Activated T-helper 17 cell treated with anti-CD3 and anti-CD28 coated beads, Interleukin-2, amount 50 U/mL, for 72 hours (primary cell): ENCODE results near the gene LKAAEAR1. TPM values are rescaled to one million over a fixed set of nuclear protein-coding genes. Genes with fewer than 3 reads are reported as not detected.
A peak's percentile ranks its signal among the peaks of the same experiment; 100 is the strongest.
"Not testable (repeated sequence)": the region's sequence is repeated elsewhere in the genome, so short reads cannot be mapped to it uniquely, and the experiment has no call there.

Experiments used
- ATAC-seq: fragments of 150-1000 bp; cut with Tn5 transposase; replicated peaks from 2 replicates; pipeline ENCODE4 v1.10.0; 2021; ENCODE audit warnings: mild to moderate bottlenecking, moderate library complexity
- H3K27ac Mint-ChIP-seq: one replicate; pipeline ENCODE4 v1.8.0; 2022; ENCODE audit warnings: mixed read lengths
- H3K27me3 Mint-ChIP-seq: one replicate; pipeline ENCODE4 v1.8.0; 2022; ENCODE audit warnings: mixed read lengths
- H3K36me3 Mint-ChIP-seq: one replicate; pipeline ENCODE4 v1.8.0; 2022; ENCODE audit warnings: low read depth, mild to moderate bottlenecking, mixed read lengths
- H3K4me1 Mint-ChIP-seq: one replicate; pipeline ENCODE4 v1.8.0; 2022; ENCODE audit warnings: mixed read lengths
- H3K4me3 Mint-ChIP-seq: one replicate; pipeline ENCODE4 v1.8.0; 2022; ENCODE audit warnings: mild to moderate bottlenecking, mixed read lengths
- H3K9me3 Mint-ChIP-seq: one replicate; pipeline ENCODE4 v1.8.0; 2022; ENCODE audit warnings: mixed read lengths
- total RNA-seq, 2 donors: library from RNA; stranded (reverse); gene quantifications; one replicate each; pipeline ENCODE4 v1.2.3, GENCODE V29; 2022

LKAAEAR1 gene
- under 1 TPM in 1 of 2 donors, not detected in 1; 0.71 TPM for total RNA-seq

GRCh38 chr20:64083804-64084684 is at the start of gene LKAAEAR1:
LKAAEAR1 (minus strand) TSS chr20:64084398; CDS start chr20:64084219, 179 bp downstream.
- ATAC-seq = no peak
- Mint-ChIP-seq H3K4me3 (peak within 1 kb of the TSS; percentile 79), H3K27ac (no peak within 1 kb of the TSS), H3K36me3 (no peaks in the 10 kb centered on the region), H3K4me1 (no peaks in the 10 kb centered on the region), H3K27me3 (peaks cover 3% of the 10 kb centered on the region), H3K9me3 (no peaks in the 10 kb centered on the region)

- no peak overlapping the region for H3K4me3 Mint-ChIP-seq
- H3K27me3 Mint-ChIP-seq = peaks cover 12% of the 10 kb centered on the region
- H3K9me3 Mint-ChIP-seq = no peaks in the 10 kb centered on the region
- peak; percentile 62 for ATAC-seq
- no peak overlapping the region for H3K27ac Mint-ChIP-seq
- no peaks in the 10 kb centered on the region for H3K36me3 Mint-ChIP-seq
- H3K4me1 Mint-ChIP-seq = no peaks in the 10 kb centered on the region
These were observed 47.2 kb upstream of the LKAAEAR1 start for GRCh38 chr20:64131406-64131805.

- H3K9me3 Mint-ChIP-seq = no peaks in the 10 kb centered on the region
- no peaks in the 10 kb centered on the region for H3K4me1 Mint-ChIP-seq
- no peak for ATAC-seq
- H3K27ac Mint-ChIP-seq = no peak overlapping the region
- no peaks in the 10 kb centered on the region for H3K36me3 Mint-ChIP-seq
- peaks cover 12% of the 10 kb centered on the region for H3K27me3 Mint-ChIP-seq
- no peak overlapping the region for H3K4me3 Mint-ChIP-seq
These were observed 46.7 kb upstream of the LKAAEAR1 start for GRCh38 chr20:64130876-64131275.

GRCh38 chr20:64130271-64130670 is 46.1 kb upstream of the LKAAEAR1 start:
- H3K4me3 Mint-ChIP-seq = no peak overlapping the region

GRCh38 chr20:64129146-64129782 is 45.1 kb upstream of the LKAAEAR1 start:
- H3K9me3 Mint-ChIP-seq = no peaks in the 10 kb centered on the region
- H3K4me1 Mint-ChIP-seq = no peaks in the 10 kb centered on the region
- H3K4me3 Mint-ChIP-seq = no peak overlapping the region
- H3K27me3 Mint-ChIP-seq = peaks cover 12% of the 10 kb centered on the region
- H3K36me3 Mint-ChIP-seq = no peaks in the 10 kb centered on the region
- no peak overlapping the region for H3K27ac Mint-ChIP-seq
- no peak for ATAC-seq

More at GRCh38 chr20:64130271-64130670, 46.1 kb upstream of the LKAAEAR1 start:
- H3K27ac Mint-ChIP-seq = no peak overlapping the region
- H3K27me3 Mint-ChIP-seq = peaks cover 12% of the 10 kb centered on the region
- no peak for ATAC-seq
- H3K9me3 Mint-ChIP-seq = no peaks in the 10 kb centered on the region
- H3K4me1 Mint-ChIP-seq = no peaks in the 10 kb centered on the region
- no peaks in the 10 kb centered on the region for H3K36me3 Mint-ChIP-seq

- not testable (repeated sequence) for H3K36me3 Mint-ChIP-seq, H3K27ac Mint-ChIP-seq, ATAC-seq, H3K9me3 Mint-ChIP-seq, H3K27me3 Mint-ChIP-seq, H3K4me1 Mint-ChIP-seq, H3K4me3 Mint-ChIP-seq
These were observed 39.3 kb upstream of the LKAAEAR1 start for GRCh38 chr20:64123517-64123916.

- H3K4me1 Mint-ChIP-seq, ATAC-seq, H3K9me3 Mint-ChIP-seq, H3K27ac Mint-ChIP-seq, H3K4me3 Mint-ChIP-seq, H3K36me3 Mint-ChIP-seq, H3K27me3 Mint-ChIP-seq: not testable (repeated sequence)
These were observed 38.7 kb upstream of the LKAAEAR1 start for GRCh38 chr20:64122927-64123326.

- Mint-ChIP-seq H3K9me3 (no peaks in the 10 kb centered on the region), H3K4me3 (no peak overlapping the region), H3K27me3 (peaks cover 4% of the 10 kb centered on the region), H3K27ac (no peak overlapping the region), H3K4me1 (peaks cover 5% of the 10 kb centered on the region), H3K36me3 (no peaks in the 10 kb centered on the region)
- no peak for ATAC-seq
These were observed 37.4 kb upstream of the LKAAEAR1 start for GRCh38 chr20:64121586-64121985.

- H3K27ac Mint-ChIP-seq = peak overlapping the region; percentile 91
These were observed 35.6 kb upstream of the LKAAEAR1 start for GRCh38 chr20:64119681-64120341.

GRCh38 chr20:64119301-64119680 is 35.1 kb upstream of the LKAAEAR1 start:
- peaks cover 5% of the 10 kb centered on the region for H3K4me1 Mint-ChIP-seq
- peaks cover 4% of the 10 kb centered on the region for H3K27me3 Mint-ChIP-seq
- no peak overlapping the region for H3K27ac Mint-ChIP-seq
- H3K36me3 Mint-ChIP-seq = no peaks in the 10 kb centered on the region
- ATAC-seq = no peak
- no peak overlapping the region for H3K4me3 Mint-ChIP-seq
- H3K9me3 Mint-ChIP-seq = no peaks in the 10 kb centered on the region

More at GRCh38 chr20:64119681-64120341, 35.6 kb upstream of the LKAAEAR1 start:
- ATAC-seq = peak; percentile 34
- H3K4me1 Mint-ChIP-seq = peaks cover 5% of the 10 kb centered on the region
- peak overlapping the region; percentile 74 for H3K4me3 Mint-ChIP-seq
- no peaks in the 10 kb centered on the region for H3K36me3 Mint-ChIP-seq
- H3K9me3 Mint-ChIP-seq = no peaks in the 10 kb centered on the region
- H3K27me3 Mint-ChIP-seq = peaks cover 4% of the 10 kb centered on the region

GRCh38 chr20:64117432-64117777 is 33.2 kb upstream of the LKAAEAR1 start:
- H3K9me3 Mint-ChIP-seq, H3K4me1 Mint-ChIP-seq, H3K36me3 Mint-ChIP-seq, H3K27me3 Mint-ChIP-seq, H3K27ac Mint-ChIP-seq, ATAC-seq, H3K4me3 Mint-ChIP-seq: not testable (repeated sequence)

- Mint-ChIP-seq H3K27ac (no peak overlapping the region), H3K4me3 (no peak overlapping the region), H3K27me3 (peaks cover 4% of the 10 kb centered on the region), H3K9me3 (no peaks in the 10 kb centered on the region), H3K4me1 (peaks cover 5% of the 10 kb centered on the region), H3K36me3 (no peaks in the 10 kb centered on the region)
- no peak for ATAC-seq
These were observed 32.6 kb upstream of the LKAAEAR1 start for GRCh38 chr20:64116541-64117431.

GRCh38 chr20:64116016-64116415 is 31.8 kb upstream of the LKAAEAR1 start:
- Mint-ChIP-seq H3K4me3 (no peak overlapping the region), H3K27me3 (no peaks in the 10 kb centered on the region), H3K9me3 (no peaks in the 10 kb centered on the region), H3K36me3 (no peaks in the 10 kb centered on the region), H3K4me1 (peaks cover 5% of the 10 kb centered on the region), H3K27ac (no peak overlapping the region)
- no peak for ATAC-seq
